ENCODE results near the gene MAP7.
"Not testable (repeated sequence)": the region's sequence is repeated elsewhere in the genome, so short reads cannot be mapped to it uniquely, and the experiment has no call there.

Gene MAP7

DNA sequence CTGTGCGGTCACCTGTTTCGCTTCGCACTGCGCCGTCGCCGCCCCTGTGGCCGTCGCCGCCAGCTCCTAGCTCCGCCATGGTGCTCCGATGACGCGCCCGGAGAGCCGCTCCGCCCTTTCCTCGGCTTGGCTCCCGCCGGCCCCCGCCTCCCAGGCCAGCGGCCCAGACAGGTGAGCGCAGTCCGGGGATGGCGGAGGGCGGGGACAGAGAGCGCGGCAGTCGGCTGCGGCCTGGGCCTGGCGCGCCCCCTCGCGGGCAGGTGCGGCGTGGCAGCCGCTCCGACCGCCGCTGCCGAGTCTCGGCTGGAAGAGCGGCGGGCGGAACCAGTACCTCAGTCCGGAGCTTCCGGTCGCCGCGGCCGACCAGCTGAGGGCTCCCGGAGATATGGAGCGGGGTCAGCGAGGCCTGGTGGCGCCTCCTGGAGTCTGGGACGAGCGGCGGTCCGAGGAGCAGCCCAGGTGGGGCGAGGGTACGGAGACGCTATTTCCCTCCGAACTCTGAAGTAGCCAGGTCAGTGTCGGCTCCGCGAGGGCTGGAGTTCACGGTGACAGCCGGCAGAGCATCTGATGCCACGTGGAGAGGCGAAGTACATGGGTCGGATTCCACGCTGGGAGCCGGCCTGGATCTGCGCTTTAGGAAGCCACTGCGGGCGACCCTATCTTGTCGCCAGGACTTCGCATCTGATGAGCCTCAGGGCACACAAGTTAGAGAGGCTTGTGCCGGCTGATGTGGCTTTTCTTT lies at the start of gene MAP7:
Gene MAP7, minus strand, starts transcription at position 93 of the 742 bp plus-strand sequence. Its CDS starts 14 bp downstream, at position 79.
- H3K4me1 Mint-ChIP-seq, result no peaks in the 10 kb centered on the region
- H3K9me3 Mint-ChIP-seq, result no peaks in the 10 kb centered on the region
- peaks cover 7% of the 10 kb centered on the region for H3K36me3 Mint-ChIP-seq (ENCODE audit: insufficient read depth)
- H3K27me3 Mint-ChIP-seq, result peaks cover 40% of the 10 kb centered on the region
- DNase-seq (ENCODE audit: low spot score in 2 of 2) (peak; percentile 34 to 38), ATAC-seq (replicated peaks; ENCODE audit: extremely low read depth, poor library complexity, severe bottlenecking) (peak; percentile 72)
- no peak within 1 kb of the TSS for H3K27ac Mint-ChIP-seq (ENCODE audit: low read depth)
- peak within 1 kb of the TSS; percentile 54 for H3K4me3 Mint-ChIP-seq

DNA sequence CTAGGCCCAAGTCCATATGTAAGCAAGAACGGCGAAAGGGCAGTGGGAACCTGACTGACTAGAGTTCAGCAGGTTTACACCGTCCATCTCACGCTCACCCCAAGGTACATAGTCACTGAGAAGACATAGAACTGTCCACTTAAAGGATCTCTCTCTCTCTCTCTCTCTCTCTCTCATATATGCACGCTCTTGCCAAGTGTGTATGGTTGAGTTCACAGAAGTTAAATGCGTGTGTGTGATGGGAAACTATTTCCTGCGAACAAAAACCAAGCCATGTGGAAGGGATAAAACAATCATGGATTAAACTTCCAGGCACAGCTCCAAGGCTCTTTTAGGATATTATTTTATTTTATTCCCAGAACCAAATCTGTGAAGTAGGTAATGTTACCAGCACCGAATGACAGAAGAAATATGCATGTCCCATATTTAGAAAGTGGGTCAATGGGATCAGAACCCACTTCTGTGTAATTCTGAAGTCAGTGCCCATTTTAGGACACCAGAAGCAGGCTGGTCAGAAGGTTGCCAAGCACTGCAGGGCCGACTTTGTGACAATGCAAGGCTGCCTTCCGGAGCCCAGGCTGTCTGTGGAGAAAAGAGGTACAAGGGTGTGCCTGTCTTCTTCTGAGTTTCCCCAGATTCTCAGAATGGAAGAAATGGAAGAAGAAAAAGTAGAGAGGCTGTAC lies 49.2 kb upstream of the MAP7 start:
- Mint-ChIP-seq H3K4me1 (peaks cover 4% of the 10 kb centered on the region), H3K4me3 (no peak overlapping the region), H3K9me3 (no peaks in the 10 kb centered on the region), H3K36me3 (ENCODE audit: insufficient read depth) (peaks cover 22% of the 10 kb centered on the region), H3K27me3 (no peaks in the 10 kb centered on the region), H3K27ac (ENCODE audit: low read depth) (peak overlapping the region; percentile 39)
- ATAC-seq (replicated peaks; ENCODE audit: extremely low read depth, poor library complexity, severe bottlenecking) (no peak), DNase-seq (ENCODE audit: low spot score in 2 of 2) (no peak)

- H3K4me1 Mint-ChIP-seq, result peaks cover 14% of the 10 kb centered on the region
- H3K36me3 Mint-ChIP-seq (ENCODE audit: insufficient read depth), result peaks cover 13% of the 10 kb centered on the region
- no peaks in the 10 kb centered on the region for H3K9me3 Mint-ChIP-seq
- H3K27me3 Mint-ChIP-seq, result no peaks in the 10 kb centered on the region
- H3K4me3 Mint-ChIP-seq, result no peak overlapping the region
- no peak overlapping the region for H3K27ac Mint-ChIP-seq (ENCODE audit: low read depth)
- ATAC-seq (replicated peaks; ENCODE audit: extremely low read depth, poor library complexity, severe bottlenecking), result no peak
- no peak for DNase-seq (ENCODE audit: low spot score in 2 of 2)
These were observed 47.8 kb upstream of the MAP7 start for GRCh38 chr6:136598048-136598447.

DNA sequence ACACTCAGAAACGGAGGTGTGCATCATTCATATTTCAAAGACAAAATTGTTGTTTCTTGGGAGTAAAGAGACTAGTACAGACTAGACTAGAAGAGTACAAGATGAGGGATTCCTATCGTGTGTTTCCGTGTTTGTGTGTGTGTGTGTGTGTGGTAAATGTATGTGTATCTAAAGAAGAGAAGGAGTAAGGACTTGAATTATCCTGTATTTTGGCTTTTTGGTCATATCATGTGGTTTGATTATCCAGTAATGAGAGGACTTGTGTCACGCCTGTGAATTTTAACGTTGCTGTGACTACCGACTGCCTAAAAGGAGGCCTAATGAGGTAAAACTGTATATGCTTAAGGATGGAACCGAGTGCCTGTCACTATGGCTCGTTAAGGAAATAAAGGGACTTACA lies 44.4 kb upstream of the MAP7 start:
- Mint-ChIP-seq H3K36me3 (ENCODE audit: insufficient read depth) (peaks cover 21% of the 10 kb centered on the region), H3K9me3 (no peaks in the 10 kb centered on the region), H3K4me1 (peaks cover 14% of the 10 kb centered on the region), H3K27me3 (no peaks in the 10 kb centered on the region), H3K27ac (ENCODE audit: low read depth) (no peak overlapping the region), H3K4me3 (no peak overlapping the region)
- ATAC-seq (replicated peaks; ENCODE audit: extremely low read depth, poor library complexity, severe bottlenecking) (no peak), DNase-seq (ENCODE audit: low spot score in 2 of 2) (no peak)

GRCh38 chr6:136593748-136594490 lies 43.7 kb upstream of the MAP7 start:
- DNase-seq (ENCODE audit: low spot score in 2 of 2), result no peak
- no peaks in the 10 kb centered on the region for H3K9me3 Mint-ChIP-seq
- peak; percentile 87 for ATAC-seq (replicated peaks; ENCODE audit: extremely low read depth, poor library complexity, severe bottlenecking)
- H3K4me3 Mint-ChIP-seq, result peak overlapping the region; percentile 48
- peaks cover 21% of the 10 kb centered on the region for H3K36me3 Mint-ChIP-seq (ENCODE audit: insufficient read depth)
- H3K4me1 Mint-ChIP-seq, result peaks cover 14% of the 10 kb centered on the region
- H3K27ac Mint-ChIP-seq (ENCODE audit: low read depth), result peak overlapping the region; percentile 57
- no peaks in the 10 kb centered on the region for H3K27me3 Mint-ChIP-seq

GRCh38 chr6:136592930-136593673 lies 42.9 kb upstream of the MAP7 start:
- Mint-ChIP-seq H3K36me3 (ENCODE audit: insufficient read depth) (peaks cover 21% of the 10 kb centered on the region), H3K27me3 (no peaks in the 10 kb centered on the region), H3K4me1 (peaks cover 14% of the 10 kb centered on the region), H3K9me3 (no peaks in the 10 kb centered on the region), H3K27ac (ENCODE audit: low read depth) (no peak overlapping the region), H3K4me3 (no peak overlapping the region)
- DNase-seq (ENCODE audit: low spot score in 2 of 2) (no peak), ATAC-seq (replicated peaks; ENCODE audit: extremely low read depth, poor library complexity, severe bottlenecking) (no peak)

- ATAC-seq (replicated peaks; ENCODE audit: extremely low read depth, poor library complexity, severe bottlenecking) (no peak), DNase-seq (ENCODE audit: low spot score in 2 of 2) (no peak)
- no peaks in the 10 kb centered on the region for H3K9me3 Mint-ChIP-seq
- H3K4me1 Mint-ChIP-seq, result peaks cover 14% of the 10 kb centered on the region
- H3K36me3 Mint-ChIP-seq (ENCODE audit: insufficient read depth), result peaks cover 21% of the 10 kb centered on the region
- no peak overlapping the region for H3K27ac Mint-ChIP-seq (ENCODE audit: low read depth)
- no peaks in the 10 kb centered on the region for H3K27me3 Mint-ChIP-seq
- H3K4me3 Mint-ChIP-seq, result no peak overlapping the region
These were observed 41.4 kb upstream of the MAP7 start for GRCh38 chr6:136591617-136592016.

DNA sequence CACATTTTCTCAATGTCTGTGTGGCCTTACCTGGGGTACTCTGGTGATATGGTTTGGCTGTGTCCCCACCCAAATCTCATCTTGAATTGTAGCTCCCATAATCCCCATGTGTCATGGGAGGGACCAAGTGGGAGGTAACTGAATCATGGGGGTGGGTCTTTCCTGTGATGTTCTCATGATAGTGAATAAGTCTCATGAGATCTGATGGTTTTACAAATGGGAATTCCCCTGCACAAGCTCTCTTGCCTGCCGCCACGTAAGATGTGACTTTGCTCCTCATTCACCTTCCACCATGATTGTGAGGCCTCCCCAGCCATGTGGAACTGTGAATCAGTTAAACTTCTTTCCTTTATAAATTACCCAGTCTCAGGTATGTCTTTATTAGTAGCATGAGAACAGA lies 40.6 kb upstream of the MAP7 start:
- H3K4me1 Mint-ChIP-seq, result peaks cover 14% of the 10 kb centered on the region
- ATAC-seq (replicated peaks; ENCODE audit: extremely low read depth, poor library complexity, severe bottlenecking); H3K9me3 Mint-ChIP-seq; H3K27me3 Mint-ChIP-seq; DNase-seq (ENCODE audit: low spot score in 2 of 2); H3K27ac Mint-ChIP-seq (ENCODE audit: low read depth); H3K4me3 Mint-ChIP-seq: not testable (repeated sequence)
- H3K36me3 Mint-ChIP-seq (ENCODE audit: insufficient read depth), result peaks cover 23% of the 10 kb centered on the region

DNA sequence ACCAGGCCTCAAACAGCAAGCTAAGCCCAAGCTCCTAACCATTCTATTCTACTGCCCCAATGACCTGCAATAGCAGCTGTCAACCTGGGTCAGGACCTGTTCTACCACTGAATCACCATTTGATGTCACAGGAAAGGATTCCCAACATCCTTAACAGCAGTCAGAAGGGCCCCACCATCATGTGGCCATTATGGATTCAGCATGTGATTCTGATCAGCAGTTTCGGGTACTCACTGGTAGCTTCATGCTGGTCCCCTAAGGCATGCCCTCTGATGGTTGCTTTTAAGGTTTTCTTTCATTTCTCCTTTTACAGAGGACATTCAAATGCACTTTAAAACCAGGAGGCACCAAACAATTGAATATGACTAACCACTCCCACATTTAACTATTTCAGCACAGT lies 37.3 kb upstream of the MAP7 start:
- no peaks in the 10 kb centered on the region for H3K4me1 Mint-ChIP-seq
- no peak for ATAC-seq (replicated peaks; ENCODE audit: extremely low read depth, poor library complexity, severe bottlenecking)
- H3K4me3 Mint-ChIP-seq, result no peak overlapping the region
- H3K27me3 Mint-ChIP-seq, result no peaks in the 10 kb centered on the region
- H3K36me3 Mint-ChIP-seq (ENCODE audit: insufficient read depth), result peaks cover 36% of the 10 kb centered on the region
- H3K9me3 Mint-ChIP-seq, result no peaks in the 10 kb centered on the region
- no peak for DNase-seq (ENCODE audit: low spot score in 2 of 2)
- no peak overlapping the region for H3K27ac Mint-ChIP-seq (ENCODE audit: low read depth)

DNA sequence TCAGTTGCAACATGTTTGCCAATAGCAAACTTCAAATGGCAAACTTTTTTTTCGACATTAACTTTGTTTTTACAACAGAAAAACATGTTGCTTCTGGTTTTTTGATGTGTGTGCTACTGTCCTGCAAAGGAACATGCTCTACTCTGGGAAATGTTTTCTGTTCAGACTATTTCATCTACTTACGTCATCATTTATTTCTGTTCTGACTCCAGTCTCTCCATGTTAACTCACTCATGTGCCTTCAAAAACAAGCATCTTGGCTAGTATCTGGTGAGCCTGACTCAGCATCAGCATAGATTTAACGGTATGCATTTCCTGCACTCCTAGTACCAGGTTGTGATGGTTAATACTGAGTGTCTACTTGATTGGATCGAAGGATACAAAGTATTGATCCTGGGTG lies 36.1 kb upstream of the MAP7 start:
- H3K36me3 Mint-ChIP-seq (ENCODE audit: insufficient read depth), result peaks cover 29% of the 10 kb centered on the region
- no peak overlapping the region for H3K27ac Mint-ChIP-seq (ENCODE audit: low read depth)
- ATAC-seq (replicated peaks; ENCODE audit: extremely low read depth, poor library complexity, severe bottlenecking), result no peak

GRCh38 chr6:136585523-136585922 lies 35.3 kb upstream of the MAP7 start:
- H3K4me1 Mint-ChIP-seq; H3K9me3 Mint-ChIP-seq; DNase-seq (ENCODE audit: low spot score in 2 of 2); H3K27me3 Mint-ChIP-seq; H3K4me3 Mint-ChIP-seq; ATAC-seq (replicated peaks; ENCODE audit: extremely low read depth, poor library complexity, severe bottlenecking): not testable (repeated sequence)
- Mint-ChIP-seq H3K36me3 (ENCODE audit: insufficient read depth) (peaks cover 27% of the 10 kb centered on the region), H3K27ac (ENCODE audit: low read depth) (peak overlapping the region; percentile 25)

More for the DNA sequence above, 36.1 kb upstream of the MAP7 start:
- no peaks in the 10 kb centered on the region for H3K9me3 Mint-ChIP-seq
- H3K4me3 Mint-ChIP-seq, result no peak overlapping the region
- H3K4me1 Mint-ChIP-seq, result no peaks in the 10 kb centered on the region
- no peaks in the 10 kb centered on the region for H3K27me3 Mint-ChIP-seq
- DNase-seq (ENCODE audit: low spot score in 2 of 2), result no peak

GRCh38 chr6:136584290-136584689 lies 34.1 kb upstream of the MAP7 start:
- H3K4me3 Mint-ChIP-seq; H3K9me3 Mint-ChIP-seq; H3K27me3 Mint-ChIP-seq; ATAC-seq (replicated peaks; ENCODE audit: extremely low read depth, poor library complexity, severe bottlenecking); H3K4me1 Mint-ChIP-seq; DNase-seq (ENCODE audit: low spot score in 2 of 2): not testable (repeated sequence)
- peaks cover 37% of the 10 kb centered on the region for H3K36me3 Mint-ChIP-seq (ENCODE audit: insufficient read depth)
- H3K27ac Mint-ChIP-seq (ENCODE audit: low read depth), result peak overlapping the region; percentile 64
